Fibroblast of villous mesenchyme (primary cell): ENCODE data around the gene OR5K4. TPM values are rescaled to one million over a fixed set of nuclear protein-coding genes. Genes with fewer than 3 reads are reported as not detected.
"Not testable (repeated sequence)": the region's sequence is repeated elsewhere in the genome, so short reads cannot be mapped to it uniquely, and the experiment has no call there.

Experiments
- DNase-seq: peaks from one replicate; pipeline ENCODE4 v3.0.0-alpha.2; 2010; ENCODE audit warnings: low read depth
- H3K4me3 ChIP-seq: 2 replicates; pipeline ENCODE4 v1.5.1; 2011; ENCODE audit warnings: low read depth, mild to moderate bottlenecking, low read length
- CTCF ChIP-seq: IDR thresholded peaks from 2 replicates; pipeline ENCODE4 v1.5.1; 2012; ENCODE audit warnings: low read depth, mild to moderate bottlenecking, low read length; ENCODE audit not compliant: insufficient read depth
- total RNA-seq: library from RNA; depleted of rRNA; stranded (reverse); fragments of >200 nt; gene quantifications from 2 replicates; pipeline ENCODE4 v1.2.3, GENCODE V29; 2012

OR5K4 gene
- total RNA-seq, 1 donor = not detected

GRCh38 chr3:98390366-98390765 lies 36.7 kb downstream of the OR5K4 start, which contains the start of gene OR5K3:
Gene OR5K3 (plus strand): TSS chr3:98390666. CDS start chr3:98390666, 0 bp downstream.
- DNase-seq = no peak
- H3K4me3 ChIP-seq = no peak within 1 kb of the TSS
- no peak for TF ChIP-seq CTCF

GRCh38 chr3:98395101-98395500 lies 41.4 kb downstream of the OR5K4 start:
- no peak for TF ChIP-seq CTCF
- no peak overlapping the region for H3K4me3 ChIP-seq
- no peak for DNase-seq

GRCh38 chr3:98396482-98396881 lies 42.8 kb downstream of the OR5K4 start:
- not testable (repeated sequence) for DNase-seq, H3K4me3 ChIP-seq

GRCh38 chr3:98398513-98398912 lies 44.9 kb downstream of the OR5K4 start:
- no peak for DNase-seq
- no peak for TF ChIP-seq CTCF
- no peak overlapping the region for H3K4me3 ChIP-seq

- H3K4me3 ChIP-seq = no peak overlapping the region
- DNase-seq = no peak
- no peak for TF ChIP-seq CTCF
Observed at GRCh38 chr3:98402507-98402906, 48.9 kb downstream of the OR5K4 start.

GRCh38 chr3:98404010-98404409 lies 50.4 kb downstream of the OR5K4 start:
- DNase-seq = no peak
- no peak for TF ChIP-seq CTCF
- no peak overlapping the region for H3K4me3 ChIP-seq

Other genes starting within 250 kb of the OR5K4 start
- gene OR5H1, start 223.1 kb upstream of the OR5K4 start, total RNA-seq = not detected in 2 replicates
- not detected in 2 replicates for gene OR5H14, start 206.4 kb upstream of the OR5K4 start, total RNA-seq
- gene OR5H15, start 187.2 kb upstream of the OR5K4 start, total RNA-seq = not detected in 2 replicates
- gene OR5H6, start 89.6 kb upstream of the OR5K4 start, total RNA-seq = not detected in 2 replicates
- gene OR5H2, start 71.3 kb upstream of the OR5K4 start, total RNA-seq = not detected in 2 replicates
- not detected in 2 replicates for gene OR5K3, start 36.8 kb downstream of the OR5K4 start, total RNA-seq
- gene OR5K1, start 109.3 kb downstream of the OR5K4 start, total RNA-seq = not detected in 2 replicates
- not detected in 2 replicates for gene OR5K2, start 143.8 kb downstream of the OR5K4 start, total RNA-seq
- 54.4 and 98.0 TPM in 2 replicates for gene CLDND1, start 169.0 kb downstream of the OR5K4 start, total RNA-seq
- not detected in 2 replicates for gene GPR15, start 178.1 kb downstream of the OR5K4 start, total RNA-seq
- gene CPOX, start 239.8 kb downstream of the OR5K4 start, total RNA-seq = 19.3 and 27.2 TPM in 2 replicates